Smooth muscle cell (in vitro differentiated cells): ENCODE measurements around the gene DENND5A. TPM values are rescaled to one million over a fixed set of nuclear protein-coding genes. Genes with fewer than 3 reads are reported as not detected.
"Not testable (repeated sequence)": the region's sequence is repeated elsewhere in the genome, so short reads cannot be mapped to it uniquely, and the experiment has no call there.

Source experiments
- DNase-seq: peaks from one replicate; lab custom pipeline; 2025; ENCODE audit not compliant: unreplicated experiment; lab: John Stamatoyannopoulos, UW
- H2AFZ ChIP-seq: fragments of 200-600 bp; sonication (generic); 2 replicates; pipeline ENCODE4 v1.6.0; 2016; ENCODE audit warnings: antibody characterized with exemption, low read depth, mild to moderate bottlenecking
- H3F3A ChIP-seq: fragments of 200-600 bp; sonication (generic); 2 replicates; pipeline ENCODE4 v1.6.0; 2017; ENCODE audit warnings: antibody characterized with exemption, low read depth
- H3K27ac ChIP-seq: fragments of 200-600 bp; sonication (generic); 2 replicates; pipeline ENCODE4 v1.5.1; 2016; ENCODE audit warnings: low read depth, mild to moderate bottlenecking
- H3K27me3 ChIP-seq: fragments of 200-600 bp; sonication (generic); 2 replicates; pipeline ENCODE4 v1.6.1; 2016; ENCODE audit warnings: low read depth, mild to moderate bottlenecking
- H3K36me3 ChIP-seq: fragments of 200-600 bp; sonication (generic); 2 replicates; pipeline ENCODE4 v1.5.1; 2016; ENCODE audit warnings: low read depth
- H3K4me1 ChIP-seq: fragments of 200-600 bp; sonication (generic); 2 replicates; pipeline ENCODE4 v1.5.1; 2016; ENCODE audit warnings: low read depth
- H3K4me2 ChIP-seq: fragments of 200-600 bp; sonication (generic); 2 replicates; pipeline ENCODE4 v1.6.0; 2016; ENCODE audit warnings: mild to moderate bottlenecking
- H3K4me3 ChIP-seq: fragments of 200-600 bp; sonication (generic); 2 replicates; pipeline ENCODE4 v1.5.1; 2016; ENCODE audit warnings: mild to moderate bottlenecking
- H3K79me2 ChIP-seq: fragments of 200-600 bp; sonication (generic); 2 replicates; pipeline ENCODE4 v1.6.0; 2016; ENCODE audit warnings: low read depth, mild to moderate bottlenecking
- H3K9ac ChIP-seq: fragments of 200-600 bp; sonication (generic); 2 replicates; pipeline ENCODE4 v1.6.0; 2016; ENCODE audit warnings: low read depth
- H3K9me3 ChIP-seq: fragments of 200-600 bp; sonication (generic); replicated peaks from 2 replicates; pipeline ENCODE4 v1.5.1; 2016; ENCODE audit warnings: low read depth
- H4K20me1 ChIP-seq: fragments of 200-600 bp; sonication (generic); 2 replicates; pipeline ENCODE4 v1.6.0; 2016; ENCODE audit warnings: low read depth
- CTCF ChIP-seq: fragments of 200-600 bp; sonication (generic); IDR thresholded peaks from 2 replicates; pipeline ENCODE4 v1.5.1; 2017; ENCODE audit warnings: borderline replicate concordance, mild to moderate bottlenecking, antibody characterized with exemption; ENCODE audit not compliant: insufficient read depth, poor library complexity, severe bottlenecking
- WGBS: methylation state at CpG from one replicate; pipeline ENCODE4 v1.1.7; 2016; ENCODE audit warnings: low lambda C conversion rate; 5-methylcytosine and 5-hydroxymethylcytosine counted together
- polyA plus RNA-seq: library from polyadenylated mRNA; unstranded; fragments of >200 nt; fragmentation: Nextera tagmentation; extraction: Ambion mirVana; gene quantifications from 2 replicates; pipeline ENCODE4 v1.2.1, GENCODE V29; 2016
- total RNA-seq: library from RNA; depleted of rRNA; stranded (reverse); fragments of >200 nt; gene quantifications from 2 replicates; pipeline ENCODE4 v1.2.3, GENCODE V29; 2014

Gene DENND5A
- total and polyA plus RNA-seq, 2 experiments from 2014 or later: 42.0 to 66.1 TPM

GRCh38 chr11:9172389-9172788 lies 92.8 kb downstream of the DENND5A start:
- Histone ChIP-seq H3K27me3 (no peaks in the 10 kb centered on the region), H3K36me3 (peaks cover 8% of the 10 kb centered on the region), H3K4me2 (no peak overlapping the region), H4K20me1 (no peaks in the 10 kb centered on the region), H3F3A (no peaks in the 10 kb centered on the region), H3K79me2 (peaks cover 12% of the 10 kb centered on the region), H3K27ac (no peak overlapping the region), H2AFZ (no peak overlapping the region), H3K4me1 (peaks cover 6% of the 10 kb centered on the region), H3K9ac (no peak overlapping the region), H3K4me3 (no peak overlapping the region), H3K9me3 (no peaks in the 10 kb centered on the region)
- DNase-seq: no peak
- 96% methylated on average over 5 of the region's 5 CpGs for WGBS
- no peak for TF ChIP-seq CTCF

GRCh38 chr11:9170450-9170849 lies 94.7 kb downstream of the DENND5A start:
- peaks cover 8% of the 10 kb centered on the region for H3K36me3 ChIP-seq
- WGBS: 55% methylated on average over 2 of the region's 2 CpGs
- H3K4me3 ChIP-seq: no peak overlapping the region
- no peak overlapping the region for H3K9ac ChIP-seq
- no peak for DNase-seq
- H3K4me1 ChIP-seq: peaks cover 6% of the 10 kb centered on the region
- H2AFZ ChIP-seq: no peak overlapping the region
- no peaks in the 10 kb centered on the region for H3F3A ChIP-seq
- no peaks in the 10 kb centered on the region for H3K9me3 ChIP-seq
- H4K20me1 ChIP-seq: no peaks in the 10 kb centered on the region
- H3K27ac ChIP-seq: no peak overlapping the region
- no peaks in the 10 kb centered on the region for H3K27me3 ChIP-seq
- H3K4me2 ChIP-seq: no peak overlapping the region
- TF ChIP-seq CTCF: no peak
- peaks cover 12% of the 10 kb centered on the region for H3K79me2 ChIP-seq

- no peak for DNase-seq
- no peak for TF ChIP-seq CTCF
- peaks cover 6% of the 10 kb centered on the region for H3K4me1 ChIP-seq
- H3K9ac ChIP-seq: no peak overlapping the region
- 62% methylated on average over 7 of the region's 7 CpGs for WGBS
- H4K20me1 ChIP-seq: no peaks in the 10 kb centered on the region
- peaks cover 8% of the 10 kb centered on the region for H3K79me2 ChIP-seq
- no peaks in the 10 kb centered on the region for H3K27me3 ChIP-seq
- no peak overlapping the region for H2AFZ ChIP-seq
- no peaks in the 10 kb centered on the region for H3F3A ChIP-seq
- no peak overlapping the region for H3K27ac ChIP-seq
- no peaks in the 10 kb centered on the region for H3K9me3 ChIP-seq
- no peak overlapping the region for H3K4me3 ChIP-seq
- H3K4me2 ChIP-seq: no peak overlapping the region
- H3K36me3 ChIP-seq: peaks cover 8% of the 10 kb centered on the region
Measured at GRCh38 chr11:9169595-9170295, 95.4 kb downstream of the DENND5A start.

- H3F3A ChIP-seq, H3K27ac ChIP-seq, H3K79me2 ChIP-seq, H2AFZ ChIP-seq, H3K9me3 ChIP-seq, H3K27me3 ChIP-seq, DNase-seq, H3K4me1 ChIP-seq, H3K9ac ChIP-seq, H4K20me1 ChIP-seq, H3K4me2 ChIP-seq, H3K4me3 ChIP-seq: not testable (repeated sequence)
- peaks cover 14% of the 10 kb centered on the region for H3K36me3 ChIP-seq
- WGBS: 95% methylated on average over 6 of the region's 6 CpGs
Measured at GRCh38 chr11:9161991-9162390, 103.2 kb downstream of the DENND5A start.
